Suprapubic skin (tissue), 4 donors: Measurements from ENCODE around the gene FAM237B.

Experiments used
- POLR2A ChIP-seq, 2 donors: fragments of 450-650 bp; IDR thresholded peaks; one replicate each; pipeline ENCODE4 v1.6.1; 2017; ENCODE audit warnings: antibody characterized with exemption in 2 of 2, mild to moderate bottlenecking in 2 of 2, moderate library complexity in 2 of 2
- POLR2AphosphoS5 ChIP-seq, 3 donors: sonication (generic); formaldehyde crosslinking; IDR thresholded peaks; one replicate each; pipeline ENCODE4 v1.6.1; 2017; ENCODE audit warnings: antibody characterized with exemption in 3 of 3
- TF ChIP-seq, protein P1 (sequence below), 2 donors: fragments of 200-600 bp in 1 of 2; fragments of 450-650 bp in 1 of 2; sonication (generic) in 1 of 2; IDR thresholded peaks; one replicate each; pipeline ENCODE4 v1.5.1; 2016 to 2019; ENCODE audit warnings: antibody characterized with exemption in 2 of 2, mild to moderate bottlenecking in 1 of 2, moderate library complexity in 1 of 2

DNA sequence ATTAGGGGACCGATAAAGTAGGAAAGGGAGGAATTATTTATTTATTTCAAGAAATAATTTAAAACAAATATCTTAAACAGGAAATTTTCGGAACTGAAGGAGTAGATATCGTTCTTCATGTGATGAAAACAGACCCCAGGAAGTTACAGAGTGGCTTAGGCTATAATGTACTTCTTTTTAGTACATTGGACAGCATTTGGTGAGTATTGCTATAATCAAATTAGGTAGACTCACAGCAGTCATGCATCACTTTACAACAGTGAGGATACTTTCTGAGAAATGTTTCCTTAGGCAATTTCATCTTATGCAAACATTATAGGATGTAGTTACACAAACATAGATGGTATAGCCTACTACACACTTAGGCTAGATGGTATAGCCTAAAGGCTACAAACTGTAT is 33.0 kb downstream of the FAM237B start:
- TF ChIP-seq, protein P1, sequence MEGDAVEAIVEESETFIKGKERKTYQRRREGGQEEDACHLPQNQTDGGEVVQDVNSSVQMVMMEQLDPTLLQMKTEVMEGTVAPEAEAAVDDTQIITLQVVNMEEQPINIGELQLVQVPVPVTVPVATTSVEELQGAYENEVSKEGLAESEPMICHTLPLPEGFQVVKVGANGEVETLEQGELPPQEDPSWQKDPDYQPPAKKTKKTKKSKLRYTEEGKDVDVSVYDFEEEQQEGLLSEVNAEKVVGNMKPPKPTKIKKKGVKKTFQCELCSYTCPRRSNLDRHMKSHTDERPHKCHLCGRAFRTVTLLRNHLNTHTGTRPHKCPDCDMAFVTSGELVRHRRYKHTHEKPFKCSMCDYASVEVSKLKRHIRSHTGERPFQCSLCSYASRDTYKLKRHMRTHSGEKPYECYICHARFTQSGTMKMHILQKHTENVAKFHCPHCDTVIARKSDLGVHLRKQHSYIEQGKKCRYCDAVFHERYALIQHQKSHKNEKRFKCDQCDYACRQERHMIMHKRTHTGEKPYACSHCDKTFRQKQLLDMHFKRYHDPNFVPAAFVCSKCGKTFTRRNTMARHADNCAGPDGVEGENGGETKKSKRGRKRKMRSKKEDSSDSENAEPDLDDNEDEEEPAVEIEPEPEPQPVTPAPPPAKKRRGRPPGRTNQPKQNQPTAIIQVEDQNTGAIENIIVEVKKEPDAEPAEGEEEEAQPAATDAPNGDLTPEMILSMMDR (IDR thresholded peaks at IDR 0.05): no peak
- TF ChIP-seq POLR2AphosphoS5 (IDR thresholded peaks at IDR 0.05) (no peak), POLR2A (IDR thresholded peaks at IDR 0.05) (no peak)
